Amniotic stem cell (primary cell): Measurements from ENCODE around the gene PLD4.
"Not testable (repeated sequence)": the region's sequence is repeated elsewhere in the genome, so short reads cannot be mapped to it uniquely, and the experiment has no call there.

Experiments used
- DNase-seq: peaks from one replicate; lab custom pipeline; 2025; lab: John Stamatoyannopoulos, UW

The PLD4 gene

GRCh38 chr14:104940526-104941150 is 16.0 kb downstream of the PLD4 start:
- no peak for DNase-seq

- DNase-seq = no peak
These were observed 17.1 kb downstream of the PLD4 start for GRCh38 chr14:104941508-104942365.

GRCh38 chr14:104942586-104942985 is 17.9 kb downstream of the PLD4 start:
- no peak for DNase-seq

GRCh38 chr14:104943216-104944015 is 18.7 kb downstream of the PLD4 start:
- not testable (repeated sequence) for DNase-seq

GRCh38 chr14:104944016-104944308 is 19.3 kb downstream of the PLD4 start:
- DNase-seq = not testable (repeated sequence)

GRCh38 chr14:104944436-104945205 is 19.9 kb downstream of the PLD4 start:
- DNase-seq = not testable (repeated sequence)

- DNase-seq = not testable (repeated sequence)
These were observed 20.6 kb downstream of the PLD4 start for GRCh38 chr14:104945266-104945665.

- DNase-seq = not testable (repeated sequence)
These were observed 21.6 kb downstream of the PLD4 start for GRCh38 chr14:104945986-104946965.

- not testable (repeated sequence) for DNase-seq
These were observed 22.5 kb downstream of the PLD4 start for GRCh38 chr14:104947201-104947600.

- not testable (repeated sequence) for DNase-seq
These were observed 23.4 kb downstream of the PLD4 start for GRCh38 chr14:104947881-104948735.

- DNase-seq = no peak
These were observed 24.0 kb downstream of the PLD4 start for GRCh38 chr14:104948736-104949031.

GRCh38 chr14:104949406-104949955 is 24.8 kb downstream of the PLD4 start:
- DNase-seq = not testable (repeated sequence)

- no peak for DNase-seq
These were observed 25.3 kb downstream of the PLD4 start for GRCh38 chr14:104950021-104950420.

GRCh38 chr14:104950701-104951100 is 26.0 kb downstream of the PLD4 start:
- DNase-seq = not testable (repeated sequence)

- DNase-seq = not testable (repeated sequence)
These were observed 27.4 kb downstream of the PLD4 start for GRCh38 chr14:104951863-104952657.

- no peak for DNase-seq
These were observed 28.4 kb downstream of the PLD4 start for GRCh38 chr14:104953097-104953496.

- DNase-seq = no peak
These were observed 29.4 kb downstream of the PLD4 start for GRCh38 chr14:104953896-104954656.
